ENCODE results near the gene NPTXR. TPM values are rescaled to one million over a fixed set of nuclear protein-coding genes. Genes with fewer than 3 reads are reported as not detected.

The NPTXR gene
- total and polyA plus RNA-seq, 4 donors = 0.05 to 0.45 (median 0.16) TPM

DNA sequence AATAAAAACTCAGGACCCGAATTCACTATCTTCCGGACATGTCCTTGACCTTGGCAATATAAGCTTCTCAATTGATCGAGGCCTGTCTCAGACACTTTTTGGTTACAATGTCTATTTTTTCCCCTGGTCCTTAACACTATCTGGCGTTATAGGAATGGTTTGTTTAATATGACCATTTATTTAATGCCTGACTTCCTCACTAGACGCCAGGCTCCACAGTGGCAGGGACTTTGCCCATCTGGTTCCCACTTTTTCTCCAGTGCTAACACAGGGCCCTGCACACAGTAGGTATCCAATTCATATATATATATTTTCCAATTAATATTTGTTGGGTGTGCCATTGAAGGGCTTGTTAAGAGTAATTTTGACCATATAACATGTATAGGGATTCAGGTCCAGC, 36.1 kb upstream of the NPTXR start (continued):
- TF ChIP-seq ATF3 (IDR thresholded peaks at IDR 0.05) = no peak
- no peak for TF ChIP-seq RAD21 (IDR thresholded peaks at IDR 0.05)
- no peak for TF ChIP-seq EGR1 (IDR thresholded peaks at IDR 0.05; ENCODE audit: low read depth in 2 of 2)
- no peak for TF ChIP-seq NR2F2 (IDR thresholded peaks at IDR 0.05)
- no peak for TF ChIP-seq RXRA (IDR thresholded peaks at IDR 0.05)
- TF ChIP-seq HNF4G (IDR thresholded peaks at IDR 0.05) = no peak
- TF ChIP-seq, protein P1, sequence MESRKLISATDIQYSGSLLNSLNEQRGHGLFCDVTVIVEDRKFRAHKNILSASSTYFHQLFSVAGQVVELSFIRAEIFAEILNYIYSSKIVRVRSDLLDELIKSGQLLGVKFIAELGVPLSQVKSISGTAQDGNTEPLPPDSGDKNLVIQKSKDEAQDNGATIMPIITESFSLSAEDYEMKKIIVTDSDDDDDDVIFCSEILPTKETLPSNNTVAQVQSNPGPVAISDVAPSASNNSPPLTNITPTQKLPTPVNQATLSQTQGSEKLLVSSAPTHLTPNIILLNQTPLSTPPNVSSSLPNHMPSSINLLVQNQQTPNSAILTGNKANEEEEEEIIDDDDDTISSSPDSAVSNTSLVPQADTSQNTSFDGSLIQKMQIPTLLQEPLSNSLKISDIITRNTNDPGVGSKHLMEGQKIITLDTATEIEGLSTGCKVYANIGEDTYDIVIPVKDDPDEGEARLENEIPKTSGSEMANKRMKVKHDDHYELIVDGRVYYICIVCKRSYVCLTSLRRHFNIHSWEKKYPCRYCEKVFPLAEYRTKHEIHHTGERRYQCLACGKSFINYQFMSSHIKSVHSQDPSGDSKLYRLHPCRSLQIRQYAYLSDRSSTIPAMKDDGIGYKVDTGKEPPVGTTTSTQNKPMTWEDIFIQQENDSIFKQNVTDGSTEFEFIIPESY (IDR thresholded peaks at IDR 0.05) = no peak

- no peak overlapping the region for H3K4me3 ChIP-seq (ENCODE audit: low read depth in 1 of 3, low read length in 3 of 3)
These were observed 35.4 kb upstream of the NPTXR start for GRCh38 chr22:38879108-38879729.

More at GRCh38 chr22:38879108-38879729, 35.4 kb upstream of the NPTXR start:
- Histone ChIP-seq H3K36me3 (ENCODE audit: control insufficient read depth in 4 of 4, insufficient read depth in 3 of 4, low read depth in 1 of 4, low read length in 3 of 4) (no peaks in the 10 kb centered on the region), H3K27me3 (ENCODE audit: control insufficient read depth in 4 of 4, insufficient read depth in 4 of 4, low read length in 3 of 4) (no peaks in the 10 kb centered on the region), H3K9me3 (ENCODE audit: control insufficient read depth in 4 of 4, low read length in 3 of 4) (no peaks in the 10 kb centered on the region), H3K9ac (ENCODE audit: low read depth in 1 of 2, low read length in 2 of 2) (no peak overlapping the region), H3K4me1 (ENCODE audit: control insufficient read depth in 4 of 4, insufficient read depth in 4 of 4, low read length in 3 of 4) (peaks cover 0 to 11% (median 9%) of the 10 kb centered on the region in 4 donors), H3K27ac (ENCODE audit: low read depth in 1 of 2, low read length in 2 of 2) (no peak overlapping the region)
- DNase-seq (ENCODE audit: low spot score) = no peak
- WGBS = 85% methylated on average over 5 of the region's 5 CpGs
- TF ChIP-seq HNF4G (IDR thresholded peaks at IDR 0.05) (no peak), EGR1 (IDR thresholded peaks at IDR 0.05; ENCODE audit: low read depth in 2 of 2) (no peak), SP1 (IDR thresholded peaks at IDR 0.05) (no peak), ATF3 (IDR thresholded peaks at IDR 0.05) (no peak), CTCF (IDR thresholded peaks at IDR 0.05; ENCODE audit: low read depth, low read length, missing input control) (no peak), FOXA1 (IDR thresholded peaks at IDR 0.05) (no peak), FOXA2 (IDR thresholded peaks at IDR 0.05) (no peak), TAF1 (conservative IDR thresholded peaks at IDR 0.05) (no peak), YY1 (IDR thresholded peaks at IDR 0.05) (no peak), GABPA (IDR thresholded peaks at IDR 0.05 in 1 of 2, conservative IDR thresholded peaks at IDR 0.05 in 1 of 2) (no peak), MAX (IDR thresholded peaks at IDR 0.05) (no peak), JUND (IDR thresholded peaks at IDR 0.05) (no peak), RAD21 (IDR thresholded peaks at IDR 0.05) (no peak), NR2F2 (IDR thresholded peaks at IDR 0.05) (no peak), RXRA (IDR thresholded peaks at IDR 0.05) (no peak)
- TF ChIP-seq, protein P2, sequence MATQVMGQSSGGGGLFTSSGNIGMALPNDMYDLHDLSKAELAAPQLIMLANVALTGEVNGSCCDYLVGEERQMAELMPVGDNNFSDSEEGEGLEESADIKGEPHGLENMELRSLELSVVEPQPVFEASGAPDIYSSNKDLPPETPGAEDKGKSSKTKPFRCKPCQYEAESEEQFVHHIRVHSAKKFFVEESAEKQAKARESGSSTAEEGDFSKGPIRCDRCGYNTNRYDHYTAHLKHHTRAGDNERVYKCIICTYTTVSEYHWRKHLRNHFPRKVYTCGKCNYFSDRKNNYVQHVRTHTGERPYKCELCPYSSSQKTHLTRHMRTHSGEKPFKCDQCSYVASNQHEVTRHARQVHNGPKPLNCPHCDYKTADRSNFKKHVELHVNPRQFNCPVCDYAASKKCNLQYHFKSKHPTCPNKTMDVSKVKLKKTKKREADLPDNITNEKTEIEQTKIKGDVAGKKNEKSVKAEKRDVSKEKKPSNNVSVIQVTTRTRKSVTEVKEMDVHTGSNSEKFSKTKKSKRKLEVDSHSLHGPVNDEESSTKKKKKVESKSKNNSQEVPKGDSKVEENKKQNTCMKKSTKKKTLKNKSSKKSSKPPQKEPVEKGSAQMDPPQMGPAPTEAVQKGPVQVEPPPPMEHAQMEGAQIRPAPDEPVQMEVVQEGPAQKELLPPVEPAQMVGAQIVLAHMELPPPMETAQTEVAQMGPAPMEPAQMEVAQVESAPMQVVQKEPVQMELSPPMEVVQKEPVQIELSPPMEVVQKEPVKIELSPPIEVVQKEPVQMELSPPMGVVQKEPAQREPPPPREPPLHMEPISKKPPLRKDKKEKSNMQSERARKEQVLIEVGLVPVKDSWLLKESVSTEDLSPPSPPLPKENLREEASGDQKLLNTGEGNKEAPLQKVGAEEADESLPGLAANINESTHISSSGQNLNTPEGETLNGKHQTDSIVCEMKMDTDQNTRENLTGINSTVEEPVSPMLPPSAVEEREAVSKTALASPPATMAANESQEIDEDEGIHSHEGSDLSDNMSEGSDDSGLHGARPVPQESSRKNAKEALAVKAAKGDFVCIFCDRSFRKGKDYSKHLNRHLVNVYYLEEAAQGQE (IDR thresholded peaks at IDR 0.05) = no peak
- TF ChIP-seq, protein P1 (IDR thresholded peaks at IDR 0.05) = no peak

All from liver (tissue), 9 donors.